GM21825 (cell line): ENCODE measurements around the gene ST3GAL3.

ENCODE experiments used
- ATAC-seq: cut with Tn5 transposase; IDR thresholded peaks from one replicate; pipeline ENCODE4 v1.9.1; 2021; ENCODE audit warnings: mild to moderate bottlenecking, moderate library complexity; ENCODE audit not compliant: unreplicated experiment

The ST3GAL3 gene

DNA sequence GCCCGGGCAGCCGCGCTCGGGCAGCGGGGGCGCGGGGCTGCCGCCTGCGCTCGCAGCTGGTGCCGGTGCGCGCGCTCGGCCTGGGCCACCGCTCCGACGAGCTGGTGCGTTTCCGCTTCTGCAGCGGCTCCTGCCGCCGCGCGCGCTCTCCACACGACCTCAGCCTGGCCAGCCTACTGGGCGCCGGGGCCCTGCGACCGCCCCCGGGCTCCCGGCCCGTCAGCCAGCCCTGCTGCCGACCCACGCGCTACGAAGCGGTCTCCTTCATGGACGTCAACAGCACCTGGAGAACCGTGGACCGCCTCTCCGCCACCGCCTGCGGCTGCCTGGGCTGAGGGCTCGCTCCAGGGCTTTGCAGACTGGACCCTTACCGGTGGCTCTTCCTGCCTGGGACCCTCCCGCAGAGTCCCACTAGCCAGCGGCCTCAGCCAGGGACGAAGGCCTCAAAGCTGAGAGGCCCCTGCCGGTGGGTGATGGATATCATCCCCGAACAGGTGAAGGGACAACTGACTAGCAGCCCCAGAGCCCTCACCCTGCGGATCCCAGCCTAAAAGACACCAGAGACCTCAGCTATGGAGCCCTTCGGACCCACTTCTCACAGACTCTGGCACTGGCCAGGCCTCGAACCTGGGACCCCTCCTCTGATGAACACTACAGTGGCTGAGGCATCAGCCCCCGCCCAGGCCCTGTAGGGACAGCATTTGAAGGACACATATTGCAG, 229.3 kb downstream of the ST3GAL3 start:
- ATAC-seq = no peak

DNA sequence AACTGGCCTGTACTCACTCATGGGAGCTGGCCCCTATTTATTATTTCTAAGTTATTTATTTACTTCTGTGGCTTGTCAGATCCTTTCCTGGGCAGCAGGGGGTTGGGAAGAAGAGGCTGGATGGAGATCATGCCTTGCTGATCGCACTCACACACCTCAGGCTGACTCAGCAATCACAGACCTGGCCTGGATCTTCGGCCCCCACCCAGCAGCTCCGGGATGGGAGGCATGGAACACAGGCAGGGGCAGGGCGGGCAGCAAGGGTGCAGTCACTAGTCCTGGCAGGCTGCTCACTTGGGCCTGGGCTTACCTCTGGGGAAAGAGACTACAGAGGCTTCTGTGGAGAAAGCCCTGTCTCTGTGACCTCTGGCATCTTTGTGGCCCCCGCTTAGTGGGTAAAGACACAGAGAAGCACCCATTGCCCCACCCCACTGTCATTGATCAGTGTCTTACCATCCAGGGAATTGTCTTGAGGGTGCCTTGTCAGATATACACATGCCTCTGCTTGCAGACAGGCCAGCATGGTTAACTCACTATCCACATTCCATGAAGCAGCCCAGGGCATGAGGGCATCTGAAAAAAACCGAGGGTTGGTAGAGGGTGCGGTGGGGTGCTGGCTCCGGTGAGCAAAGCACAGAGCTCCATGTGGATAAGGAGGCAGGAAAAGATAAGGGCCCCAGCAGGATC, 230.0 kb downstream of the ST3GAL3 start:
- ATAC-seq = no peak

DNA sequence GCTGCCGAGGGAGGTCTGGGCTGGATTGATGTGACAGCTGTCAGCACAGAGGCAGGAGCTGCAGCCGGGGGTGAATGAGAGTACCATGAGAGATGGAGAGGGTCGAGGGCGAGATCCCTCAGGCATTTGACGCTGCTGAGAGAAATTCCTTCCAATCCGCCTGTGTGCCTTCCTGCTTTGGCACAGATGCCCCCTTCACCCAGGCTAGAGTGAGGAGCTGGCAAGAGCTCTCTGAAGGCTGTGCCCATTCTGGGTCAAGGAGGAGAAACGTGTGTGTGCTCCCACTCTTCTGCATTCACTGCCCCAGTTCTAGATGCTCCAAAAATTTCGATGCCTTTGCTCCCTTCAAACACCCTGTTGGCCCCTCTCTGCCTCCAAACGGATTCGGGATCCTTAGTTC, 231.0 kb downstream of the ST3GAL3 start:
- ATAC-seq = no peak

DNA sequence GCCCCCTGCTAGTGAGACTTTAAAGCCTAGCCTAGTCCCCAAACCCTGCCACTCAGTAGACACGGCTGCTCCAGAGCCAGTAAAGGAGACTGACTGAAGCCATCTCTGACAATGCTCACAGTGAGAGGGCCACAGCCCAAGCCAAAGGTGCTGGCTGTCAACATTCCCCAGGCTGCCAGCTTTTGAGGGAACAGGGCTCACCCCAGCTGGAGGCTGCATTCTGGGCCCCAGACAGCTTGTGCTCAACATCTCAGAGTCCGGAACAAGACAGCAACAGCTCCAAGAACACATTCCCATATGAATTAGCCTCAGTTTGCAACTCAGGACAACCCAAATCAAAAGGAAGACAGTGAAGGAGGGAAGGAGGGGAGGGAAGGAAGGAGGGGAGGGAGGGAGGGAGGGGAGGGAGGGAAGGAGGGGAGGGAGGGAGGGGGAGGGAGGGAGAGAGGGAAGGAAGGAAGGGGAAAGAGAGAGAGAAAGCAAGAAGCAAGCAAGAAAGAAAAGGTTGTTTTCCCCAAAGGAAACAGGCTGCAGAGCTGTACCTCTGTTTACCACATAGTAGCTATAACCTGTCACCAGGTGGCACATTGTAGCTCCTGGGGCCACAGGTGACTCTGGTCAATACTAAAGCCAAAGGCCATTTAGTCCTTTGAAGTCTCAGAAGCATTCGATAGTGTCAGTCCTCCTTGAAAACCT, 231.7 kb downstream of the ST3GAL3 start:
- ATAC-seq = no peak

DNA sequence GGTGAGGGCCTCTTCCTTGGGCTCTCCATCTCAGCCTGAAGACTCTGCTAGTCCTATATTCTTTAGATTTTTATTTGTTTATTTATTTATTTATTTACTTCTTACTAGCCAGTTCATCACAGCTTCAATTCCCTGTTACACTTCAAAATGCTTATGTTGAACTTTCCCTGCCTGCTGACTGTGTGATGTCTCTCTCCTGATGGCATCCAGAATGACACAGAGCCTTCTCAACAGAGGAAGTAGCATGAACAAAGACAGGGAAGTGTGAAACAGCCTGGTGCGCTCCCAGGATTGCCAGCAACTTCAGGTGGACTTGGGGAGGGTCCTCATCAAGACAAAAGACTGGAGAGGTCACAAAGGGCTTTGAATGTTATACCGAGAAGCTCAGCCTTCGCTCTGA, 235.1 kb downstream of the ST3GAL3 start:
- no peak for ATAC-seq

DNA sequence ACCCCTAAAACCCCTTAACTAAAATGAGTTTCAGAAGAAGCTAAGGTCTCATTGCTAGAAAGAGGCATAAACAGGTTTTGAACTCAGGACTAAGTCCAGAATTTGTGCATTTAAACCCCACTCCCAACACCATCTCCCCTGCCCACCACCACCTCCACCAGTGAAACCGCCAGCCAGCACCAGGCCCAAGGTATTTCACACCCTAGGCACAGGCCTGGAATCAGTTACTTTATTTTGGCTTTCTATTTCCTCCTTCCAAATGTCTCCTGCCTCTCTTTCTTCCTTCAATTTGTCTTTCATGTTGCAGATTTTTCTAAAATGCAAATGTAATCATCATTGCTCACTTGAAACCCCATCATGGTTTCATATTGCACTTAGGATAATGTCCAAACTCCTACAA, 237.5 kb downstream of the ST3GAL3 start:
- no peak for ATAC-seq

DNA sequence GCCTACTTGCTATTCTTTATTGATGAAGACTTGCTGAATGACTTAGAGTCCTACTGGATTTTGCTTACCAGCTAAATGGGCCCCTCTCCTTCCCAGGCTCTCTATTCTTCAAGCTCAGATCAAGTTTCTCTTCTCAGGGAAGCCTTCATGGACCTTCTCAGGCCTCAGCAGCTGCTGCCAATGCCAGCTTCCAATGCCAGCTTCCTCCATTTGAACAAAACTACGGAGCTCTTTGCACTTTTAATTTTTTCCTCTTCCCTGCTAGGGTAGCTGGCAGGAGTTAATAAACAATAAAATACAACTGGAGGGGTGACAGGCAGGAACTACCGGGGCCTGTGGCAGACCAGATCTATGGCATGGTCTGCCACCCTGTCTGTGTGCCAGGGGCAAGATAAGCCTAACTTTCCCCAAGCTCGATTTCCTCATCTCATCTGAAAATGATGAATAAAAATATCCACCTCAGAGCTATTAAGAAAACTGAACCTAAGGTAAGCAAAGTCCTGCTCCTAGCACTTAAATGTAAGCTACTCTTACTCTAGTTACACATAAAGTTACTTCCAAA, 238.4 kb downstream of the ST3GAL3 start:
- no peak for ATAC-seq

DNA sequence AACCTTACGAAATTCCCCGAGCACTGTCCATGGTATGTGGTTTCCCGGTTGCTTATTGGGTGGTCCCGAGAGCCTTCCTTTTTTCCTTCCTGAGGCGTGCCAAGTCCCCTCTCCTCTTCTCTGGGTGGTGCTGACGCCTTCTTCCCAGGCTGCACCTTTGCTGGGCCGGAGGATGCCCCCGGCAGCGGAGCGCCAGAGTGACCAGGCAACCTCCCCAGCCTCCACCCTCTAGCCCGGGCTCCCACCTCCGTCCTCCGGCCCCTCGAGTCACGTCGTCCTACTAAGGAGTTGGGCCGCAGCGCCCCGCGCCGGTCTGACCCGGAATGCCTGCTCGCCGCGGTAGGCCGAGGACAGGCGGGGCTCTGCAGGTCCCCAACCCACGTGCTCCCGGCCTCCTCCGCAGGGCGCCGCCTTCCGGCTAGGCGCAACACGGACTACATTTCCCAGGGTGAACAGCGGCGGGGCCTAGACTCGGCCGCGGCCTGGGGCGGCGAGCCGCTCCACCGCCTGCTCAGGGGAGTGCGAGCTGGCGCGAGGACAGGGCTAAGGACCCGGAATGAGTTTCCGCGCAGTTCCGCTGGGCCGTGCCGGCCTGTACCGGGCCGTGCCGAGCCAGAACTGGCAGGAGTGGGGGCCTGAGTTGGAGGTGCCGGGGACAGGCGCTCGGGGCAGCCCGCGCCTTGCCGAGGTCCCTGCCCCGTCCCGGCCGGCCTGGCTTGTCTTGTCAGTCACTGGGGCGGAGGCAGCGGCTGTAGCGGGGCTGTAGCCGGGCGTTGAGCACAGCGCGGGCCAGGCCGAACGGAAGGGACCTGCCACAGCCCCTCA, 239.1 kb downstream of the ST3GAL3 start, which contains the start of gene IPO13:
Gene IPO13, plus strand, starts transcription at position 715 of the 825 bp plus-strand sequence. CDS start 651 bp downstream, outside the sequence.
- ATAC-seq = peak; percentile 89

DNA sequence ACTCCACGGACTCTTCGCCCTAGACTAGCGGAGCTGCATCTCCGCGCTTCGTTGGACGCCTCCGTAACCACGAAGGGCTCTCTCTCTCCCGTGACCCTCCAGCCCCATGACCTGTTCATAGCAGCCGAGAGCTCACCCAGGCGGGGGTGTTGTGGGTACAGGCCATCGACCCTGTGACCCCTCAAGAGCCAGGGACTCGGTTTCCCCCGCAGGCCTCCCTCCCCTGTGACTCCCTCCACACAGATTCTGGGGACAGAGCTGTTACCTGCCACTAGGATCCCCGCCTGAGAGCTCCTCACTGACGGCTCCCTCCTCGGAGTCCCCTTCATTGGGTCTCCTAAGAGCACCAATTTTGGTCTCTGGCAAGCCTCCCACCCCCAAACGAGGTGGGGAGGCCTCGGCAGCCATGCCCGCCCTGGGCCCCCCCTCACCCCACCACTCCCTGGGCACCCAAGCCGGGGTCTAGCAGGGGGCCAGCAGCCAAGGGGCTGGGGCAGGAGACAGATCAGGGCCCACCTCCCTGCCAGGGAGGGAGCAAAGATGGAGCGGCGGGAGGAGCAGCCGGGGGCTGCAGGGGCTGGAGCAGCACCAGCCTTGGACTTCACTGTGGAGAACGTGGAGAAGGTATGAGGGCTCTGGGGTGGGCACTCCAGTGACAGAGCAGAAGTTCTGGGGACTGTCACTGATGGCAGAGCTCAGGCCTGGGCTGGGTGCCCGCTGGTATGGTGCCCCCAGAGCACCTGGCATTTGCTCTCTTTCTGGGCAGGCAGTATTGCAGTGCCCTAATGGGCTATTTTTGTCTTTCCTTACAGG, 239.9 kb downstream of the ST3GAL3 start:
- ATAC-seq = no peak

DNA sequence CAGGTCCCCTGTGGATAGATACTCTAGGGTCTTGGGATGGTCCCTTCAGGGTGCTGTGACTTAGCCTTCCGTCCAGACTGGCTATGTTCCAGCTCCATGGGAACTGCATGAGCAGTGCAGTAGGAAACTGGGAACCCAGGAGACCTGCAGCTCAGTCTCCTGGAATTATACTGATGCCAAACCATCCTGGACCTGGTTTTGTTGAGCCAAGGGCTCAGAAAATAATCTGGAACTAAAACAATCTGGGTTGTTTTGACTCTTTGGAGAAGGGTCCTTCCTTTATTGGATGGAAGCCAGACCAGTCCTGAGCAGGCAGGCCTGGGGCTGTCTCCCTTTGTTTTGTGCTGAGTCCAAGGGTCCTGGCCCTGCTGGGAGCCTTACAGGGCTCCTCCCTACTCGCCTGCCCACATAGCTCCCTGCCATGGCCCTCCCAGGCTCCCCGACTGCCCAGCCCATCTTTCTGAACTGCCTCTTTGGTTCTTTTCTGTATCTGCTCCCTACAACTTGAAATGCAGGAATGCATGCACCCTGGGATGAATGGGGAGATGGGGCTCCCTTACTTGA, 240.6 kb downstream of the ST3GAL3 start:
- ATAC-seq = no peak

DNA sequence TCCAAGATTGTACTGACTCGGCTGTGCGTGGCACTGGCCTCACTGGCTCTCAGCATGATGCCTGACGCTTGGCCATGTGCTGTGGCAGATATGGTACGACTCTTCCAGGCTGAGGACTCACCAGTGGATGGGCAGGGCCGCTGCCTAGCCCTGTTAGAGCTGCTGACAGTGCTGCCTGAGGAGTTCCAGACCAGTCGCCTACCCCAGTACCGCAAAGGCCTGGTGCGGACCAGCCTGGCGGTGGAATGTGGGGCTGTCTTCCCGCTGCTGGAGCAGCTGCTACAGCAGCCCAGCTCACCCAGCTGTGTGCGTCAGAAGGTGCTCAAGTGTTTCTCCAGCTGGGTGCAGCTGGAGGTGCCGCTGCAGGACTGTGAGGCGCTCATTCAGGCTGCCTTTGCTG, 242.3 kb downstream of the ST3GAL3 start:
- no peak for ATAC-seq

DNA sequence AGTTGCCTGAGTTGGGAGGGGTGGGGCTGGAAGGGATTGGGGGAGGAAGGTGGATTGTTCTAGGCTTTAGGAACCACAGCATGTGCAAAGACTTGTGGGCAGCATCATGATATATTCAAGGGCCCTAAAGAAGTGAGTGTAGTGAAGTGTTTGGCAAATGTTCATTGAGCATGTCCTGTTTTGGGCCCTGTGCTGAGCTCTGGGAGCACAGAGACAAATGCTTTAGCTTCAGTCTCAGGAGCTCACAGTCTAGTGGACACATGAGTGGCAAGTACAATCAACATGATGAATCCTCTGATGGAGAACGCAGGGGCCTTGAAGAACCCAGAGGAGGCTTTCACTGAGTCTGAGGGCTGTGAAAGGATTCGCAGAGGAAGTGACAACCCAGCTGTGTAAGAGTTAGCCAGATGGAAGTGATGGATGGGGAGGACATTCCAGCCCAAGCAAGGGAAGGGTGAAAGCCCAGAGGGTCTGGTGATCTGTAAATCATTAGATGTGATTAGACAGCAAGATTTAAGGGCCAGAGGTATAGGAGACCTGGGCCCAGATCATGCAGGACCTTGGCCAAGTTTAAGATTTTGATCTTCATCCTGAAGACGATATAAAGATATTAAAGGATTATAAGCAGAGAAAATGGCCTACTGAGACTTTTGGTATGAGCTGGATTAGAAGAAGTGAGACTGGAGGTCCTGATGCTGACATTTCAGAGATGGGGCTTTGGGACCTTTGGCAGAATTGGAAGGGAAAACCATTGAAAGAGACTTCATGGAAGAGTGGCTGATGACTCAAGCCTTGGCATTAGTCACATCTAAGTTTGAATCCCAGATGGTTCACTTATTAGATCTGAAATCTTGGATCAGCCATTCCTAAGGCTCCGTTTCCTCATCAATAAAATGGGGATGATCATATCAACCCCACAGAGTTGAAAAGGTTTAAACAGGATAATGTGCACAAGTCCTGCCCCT, 244.0 kb downstream of the ST3GAL3 start:
- no peak for ATAC-seq

DNA sequence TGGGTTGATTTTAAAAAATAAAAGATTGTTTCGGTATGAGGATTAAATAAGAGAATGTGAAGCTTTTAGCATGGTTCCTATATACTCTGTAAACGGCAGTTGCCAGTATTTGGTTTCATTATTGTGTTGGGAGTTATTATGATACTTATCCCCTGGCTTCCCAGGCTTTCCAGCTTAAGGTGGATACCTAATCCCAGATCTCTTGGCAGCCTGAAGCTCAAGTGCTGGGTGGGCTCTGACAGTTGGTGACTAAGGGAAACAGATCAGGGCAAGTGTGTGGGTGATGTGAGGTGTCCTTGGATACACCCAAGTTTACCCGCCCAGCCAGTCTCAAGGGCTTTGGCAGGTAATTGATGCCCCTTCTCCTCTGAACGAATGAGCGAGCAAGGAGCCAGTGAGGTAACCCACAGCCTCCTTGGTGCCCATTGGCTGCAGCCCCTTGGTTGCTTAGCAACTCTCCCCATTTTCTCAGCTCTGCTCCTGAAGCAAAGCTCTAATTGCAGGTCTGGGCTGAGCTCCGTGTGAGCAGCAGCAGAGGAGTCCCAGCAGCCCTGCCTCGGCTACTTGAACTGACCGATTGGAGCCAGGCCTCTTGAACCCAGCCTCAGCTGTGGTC, 245.5 kb downstream of the ST3GAL3 start:
- ATAC-seq = no peak

DNA sequence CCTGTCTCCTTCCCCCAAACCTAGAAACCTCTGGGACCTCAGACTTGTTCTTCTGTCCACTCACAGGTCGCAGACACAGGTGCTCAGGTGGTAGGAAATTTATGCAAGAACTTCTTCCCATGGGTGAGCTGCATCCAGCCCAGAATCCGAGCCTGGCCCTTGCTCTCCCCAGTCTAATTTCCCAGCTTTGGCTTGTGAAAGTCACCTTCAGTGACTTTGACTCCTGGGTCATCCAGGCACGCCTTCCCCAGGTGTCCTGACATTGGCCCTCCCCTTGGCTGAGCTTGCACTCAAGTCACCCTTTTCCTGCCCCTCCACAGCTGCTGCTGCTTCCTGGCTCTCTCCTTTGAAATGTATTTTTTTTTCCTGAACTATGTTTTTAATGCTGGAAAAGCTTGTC, 246.0 kb downstream of the ST3GAL3 start:
- no peak for ATAC-seq

DNA sequence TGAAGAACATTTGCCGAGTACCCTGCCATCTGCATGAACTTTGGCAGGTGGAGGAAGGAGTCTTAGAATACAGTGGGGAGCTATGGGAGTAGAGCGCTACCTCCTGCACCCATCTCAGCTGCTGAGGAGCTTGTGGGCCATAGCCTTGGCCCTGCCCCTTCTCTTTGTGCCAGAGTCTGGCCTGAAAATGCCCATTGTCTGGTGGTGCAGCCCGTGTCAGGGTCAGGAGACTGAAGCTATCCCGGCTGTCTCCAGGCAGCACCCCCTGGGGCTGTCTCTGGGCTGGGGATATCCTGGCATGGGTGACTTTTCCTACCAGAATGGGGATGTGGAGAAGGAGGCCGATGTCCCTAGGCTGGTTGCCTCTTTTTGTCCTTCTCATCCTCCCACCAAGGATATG, 246.7 kb downstream of the ST3GAL3 start:
- ATAC-seq = no peak

DNA sequence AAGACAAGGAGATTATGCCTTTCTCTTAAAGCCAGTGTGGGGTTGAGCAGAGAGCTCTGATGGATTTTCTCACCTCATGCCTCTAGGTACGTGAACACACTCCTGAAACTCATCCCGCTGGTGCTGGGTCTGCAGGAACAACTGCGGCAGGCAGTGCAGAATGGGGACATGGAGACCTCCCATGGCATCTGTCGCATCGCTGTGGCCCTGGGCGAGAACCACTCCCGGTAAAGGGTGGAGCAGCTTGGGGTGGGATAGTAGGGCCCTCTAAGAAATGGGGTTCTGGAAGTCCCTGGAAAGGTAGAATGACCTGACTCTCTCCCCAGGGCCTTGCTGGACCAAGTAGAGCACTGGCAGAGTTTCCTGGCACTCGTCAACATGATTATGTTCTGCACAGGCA, 248.9 kb downstream of the ST3GAL3 start:
- no peak for ATAC-seq

DNA sequence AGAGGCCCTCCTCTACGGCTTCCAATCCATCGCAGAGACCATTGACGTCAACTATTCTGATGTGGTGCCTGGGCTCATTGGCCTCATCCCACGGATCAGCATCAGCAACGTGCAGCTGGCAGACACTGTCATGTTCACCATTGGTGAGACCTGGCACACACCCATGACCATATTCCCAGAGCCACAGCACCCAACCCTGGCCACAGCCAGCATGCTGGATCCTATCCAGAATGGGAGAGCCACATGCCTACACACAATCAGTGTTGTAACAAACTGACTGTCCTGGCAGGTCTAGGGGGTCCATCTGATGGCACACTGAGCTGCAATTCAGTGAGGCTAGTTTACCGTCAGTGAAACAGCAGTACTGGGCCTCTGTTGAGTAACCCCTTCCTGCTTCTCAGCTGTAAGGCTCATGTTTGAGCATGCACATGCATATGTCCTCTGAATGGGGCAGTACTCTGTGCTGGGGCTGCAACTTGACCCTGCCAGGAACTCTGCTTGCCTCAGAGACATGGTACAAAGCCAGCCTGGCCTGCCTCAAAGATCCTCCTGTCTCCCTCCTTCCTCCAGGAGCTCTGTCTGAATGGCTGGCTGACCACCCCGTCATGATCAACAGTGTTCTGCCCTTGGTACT, 250.2 kb downstream of the ST3GAL3 start:
- no peak for ATAC-seq
